ENCODE data around the gene RNU5D-1.

DNA sequence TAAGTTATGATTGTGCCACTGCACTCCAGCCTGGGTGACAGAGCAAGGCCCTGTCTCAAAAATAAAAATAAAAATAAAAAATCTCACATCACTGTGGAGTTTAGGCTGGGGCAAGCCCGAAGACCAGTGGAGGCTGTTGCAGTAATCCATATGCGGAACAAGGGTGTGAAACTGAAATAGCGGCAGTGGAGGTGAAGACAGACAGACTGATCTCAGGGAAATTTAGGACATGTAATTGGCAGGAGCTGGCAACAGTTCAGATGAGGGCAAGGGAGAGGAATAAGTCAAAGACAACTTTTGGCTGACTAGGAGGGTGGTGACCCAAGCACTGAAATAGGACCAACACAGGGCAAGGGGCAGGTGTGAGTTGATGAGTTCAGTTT is 48.1 kb downstream of the RNU5D-1 start:
- TF ChIP-seq, protein P1, sequence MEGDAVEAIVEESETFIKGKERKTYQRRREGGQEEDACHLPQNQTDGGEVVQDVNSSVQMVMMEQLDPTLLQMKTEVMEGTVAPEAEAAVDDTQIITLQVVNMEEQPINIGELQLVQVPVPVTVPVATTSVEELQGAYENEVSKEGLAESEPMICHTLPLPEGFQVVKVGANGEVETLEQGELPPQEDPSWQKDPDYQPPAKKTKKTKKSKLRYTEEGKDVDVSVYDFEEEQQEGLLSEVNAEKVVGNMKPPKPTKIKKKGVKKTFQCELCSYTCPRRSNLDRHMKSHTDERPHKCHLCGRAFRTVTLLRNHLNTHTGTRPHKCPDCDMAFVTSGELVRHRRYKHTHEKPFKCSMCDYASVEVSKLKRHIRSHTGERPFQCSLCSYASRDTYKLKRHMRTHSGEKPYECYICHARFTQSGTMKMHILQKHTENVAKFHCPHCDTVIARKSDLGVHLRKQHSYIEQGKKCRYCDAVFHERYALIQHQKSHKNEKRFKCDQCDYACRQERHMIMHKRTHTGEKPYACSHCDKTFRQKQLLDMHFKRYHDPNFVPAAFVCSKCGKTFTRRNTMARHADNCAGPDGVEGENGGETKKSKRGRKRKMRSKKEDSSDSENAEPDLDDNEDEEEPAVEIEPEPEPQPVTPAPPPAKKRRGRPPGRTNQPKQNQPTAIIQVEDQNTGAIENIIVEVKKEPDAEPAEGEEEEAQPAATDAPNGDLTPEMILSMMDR (IDR thresholded peaks at IDR 0.05) = no peak
- TF ChIP-seq POLR2AphosphoS5 (IDR thresholded peaks at IDR 0.05) = no peak

Measured in suprapubic skin (tissue), 3 donors.